Measurements from ENCODE around the gene ATP6AP1. TPM values are rescaled to one million over a fixed set of nuclear protein-coding genes. Genes with fewer than 3 reads are reported as not detected.
"Not testable (repeated sequence)": the region's sequence is repeated elsewhere in the genome, so short reads cannot be mapped to it uniquely, and the experiment has no call there.

The ATP6AP1 gene
- total RNA-seq: 10 to 100 TPM; 38.5 to 39.6 TPM

GRCh38 chrX:154428176-154429171, at the start of gene ATP6AP1:
Gene ATP6AP1, plus strand, starts transcription at chrX:154428677. Its CDS starts 16 bp downstream, at chrX:154428693.
- POLR2A ChIA-PET: interaction anchor here (0.7 to 1.3 kb wide), 4 partner anchors 17 to 90 kb away, joined by 3 to 4 read pairs (median 4); partner anchors contain the start of genes LAGE3, PLXNA3 and TAFAZZIN
- CTCF ChIA-PET: interaction anchor here (0.6 kb wide), 1 partner anchor 305 kb away, joined by 4 read pairs; no protein-coding TSS in a partner anchor

DNA sequence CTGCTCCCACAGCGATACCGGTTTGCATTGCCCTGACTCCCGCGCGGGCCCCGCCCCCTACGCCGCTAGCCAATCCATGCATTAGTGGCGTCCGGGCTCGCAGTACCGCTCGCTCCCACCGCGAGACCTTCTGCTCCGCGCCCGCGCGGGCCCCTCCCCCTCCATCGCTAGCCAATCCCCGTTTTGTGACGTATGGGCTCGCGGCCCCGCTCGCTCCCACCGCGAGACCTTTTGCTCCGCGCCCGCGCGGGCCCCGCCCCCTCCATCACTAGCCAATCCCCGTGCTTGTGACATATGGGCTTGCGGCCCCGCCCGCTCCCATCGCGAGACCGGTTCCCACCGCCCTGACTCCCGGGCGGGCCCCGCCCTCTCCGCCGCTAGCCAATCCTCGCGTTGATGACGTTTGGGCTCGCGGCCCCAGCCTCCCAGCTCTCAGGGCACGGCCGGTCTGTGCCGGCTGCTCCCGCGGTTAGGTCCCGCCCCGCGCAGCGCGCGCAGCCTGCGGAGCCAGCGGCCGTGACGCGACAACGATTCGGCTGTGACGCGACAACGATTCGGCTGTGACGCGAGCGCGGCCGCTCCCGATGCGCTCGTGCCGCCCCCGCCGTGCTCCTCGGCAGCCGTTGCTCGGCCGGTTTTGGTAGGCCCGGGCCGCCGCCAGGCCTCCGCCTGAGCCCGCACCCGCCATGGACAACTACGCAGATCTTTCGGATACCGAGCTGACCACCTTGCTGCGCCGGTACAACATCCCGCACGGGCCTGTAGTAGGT, 49.5 kb upstream of the ATP6AP1 start, which contains the start of gene EMD:
EMD (plus strand) TSS at position 497 of the 770 bp plus-strand sequence; CDS start at position 687, 190 bp downstream.
- POLR2A ChIA-PET: no interaction called here
- CTCF ChIA-PET: no interaction called here

DNA sequence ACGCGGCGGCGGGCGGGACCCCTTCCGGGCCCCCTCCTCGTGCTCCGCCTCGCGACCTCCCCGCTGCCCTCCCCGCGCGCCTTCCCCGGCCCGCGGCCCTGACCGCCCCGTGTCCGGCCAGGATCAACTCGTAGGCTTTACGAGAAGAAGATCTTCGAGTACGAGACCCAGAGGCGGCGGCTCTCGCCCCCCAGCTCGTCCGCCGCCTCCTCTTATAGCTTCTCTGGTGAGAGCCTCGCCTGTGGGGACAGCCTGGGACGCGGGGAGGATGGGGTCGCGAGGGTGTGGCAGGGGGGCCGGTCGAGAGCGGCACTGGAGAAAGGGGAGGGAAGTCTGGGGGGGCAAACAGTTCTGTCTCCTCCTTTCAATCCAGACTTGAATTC, 48.9 kb upstream of the ATP6AP1 start:
- POLR2A ChIA-PET: interaction anchor here (1.2 kb wide), 1 partner anchor 11 kb away, joined by 3 read pairs; no protein-coding TSS in a partner anchor
- CTCF ChIA-PET: no interaction called here

- ChIA-PET CTCF (no interaction called here), POLR2A (interaction anchor here (1.2 kb wide), 1 partner anchor 11 kb away, joined by 3 read pairs; no protein-coding TSS in a partner anchor)
Measured at GRCh38 chrX:154380153-154380552, 48.3 kb upstream of the ATP6AP1 start.

DNA sequence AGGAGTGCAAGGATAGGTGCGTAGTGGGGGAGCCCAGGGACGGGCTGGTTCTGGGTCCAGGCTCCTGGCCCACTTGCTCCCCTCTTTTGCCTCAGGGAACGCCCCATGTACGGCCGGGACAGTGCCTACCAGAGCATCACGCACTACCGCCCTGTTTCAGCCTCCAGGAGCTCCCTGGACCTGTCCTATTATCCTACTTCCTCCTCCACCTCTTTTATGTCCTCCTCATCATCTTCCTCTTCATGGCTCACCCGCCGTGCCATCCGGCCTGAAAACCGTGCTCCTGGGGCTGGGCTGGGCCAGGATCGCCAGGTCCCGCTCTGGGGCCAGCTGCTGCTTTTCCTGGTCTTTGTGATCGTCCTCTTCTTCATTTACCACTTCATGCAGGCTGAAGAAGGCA, 47.7 kb upstream of the ATP6AP1 start:
- ChIA-PET POLR2A (interaction anchor here (1.2 kb wide), 1 partner anchor 12 kb away, joined by 3 read pairs; no protein-coding TSS in a partner anchor), CTCF (no interaction called here)

DNA sequence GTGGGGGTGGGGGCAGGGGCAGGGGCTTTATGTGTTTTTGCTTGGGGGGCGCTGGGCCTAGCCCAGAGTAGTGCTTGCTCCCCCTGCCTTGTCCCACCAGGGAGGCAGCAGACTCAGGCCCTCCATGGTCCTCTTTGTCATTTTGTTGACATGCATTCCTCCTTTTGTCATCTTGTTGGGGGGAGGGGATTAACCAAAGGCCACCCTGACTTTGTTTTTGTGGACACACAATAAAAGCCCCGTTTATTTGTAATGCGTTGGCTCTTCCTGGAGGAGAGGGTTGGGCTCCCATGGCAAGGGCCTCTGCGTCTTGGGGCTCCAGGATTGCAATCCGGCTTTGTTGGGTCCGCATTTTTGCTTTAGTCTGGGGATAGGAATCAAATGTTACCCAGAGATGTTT, 47.2 kb upstream of the ATP6AP1 start:
- ChIA-PET POLR2A (no interaction called here), CTCF (no interaction called here)

- ChIA-PET POLR2A (interaction anchor here (0.6 to 1.4 kb wide), 2 partner anchors 15 to 35 kb away, joined by 3 to 4 read pairs; partner anchors contain the start of gene RPL10), CTCF (interaction anchor here (1.1 kb wide), 1 partner anchor 9 kb away, joined by 6 read pairs; no protein-coding TSS in a partner anchor)
Measured at GRCh38 chrX:154382483-154383069, 45.9 kb upstream of the ATP6AP1 start.

DNA sequence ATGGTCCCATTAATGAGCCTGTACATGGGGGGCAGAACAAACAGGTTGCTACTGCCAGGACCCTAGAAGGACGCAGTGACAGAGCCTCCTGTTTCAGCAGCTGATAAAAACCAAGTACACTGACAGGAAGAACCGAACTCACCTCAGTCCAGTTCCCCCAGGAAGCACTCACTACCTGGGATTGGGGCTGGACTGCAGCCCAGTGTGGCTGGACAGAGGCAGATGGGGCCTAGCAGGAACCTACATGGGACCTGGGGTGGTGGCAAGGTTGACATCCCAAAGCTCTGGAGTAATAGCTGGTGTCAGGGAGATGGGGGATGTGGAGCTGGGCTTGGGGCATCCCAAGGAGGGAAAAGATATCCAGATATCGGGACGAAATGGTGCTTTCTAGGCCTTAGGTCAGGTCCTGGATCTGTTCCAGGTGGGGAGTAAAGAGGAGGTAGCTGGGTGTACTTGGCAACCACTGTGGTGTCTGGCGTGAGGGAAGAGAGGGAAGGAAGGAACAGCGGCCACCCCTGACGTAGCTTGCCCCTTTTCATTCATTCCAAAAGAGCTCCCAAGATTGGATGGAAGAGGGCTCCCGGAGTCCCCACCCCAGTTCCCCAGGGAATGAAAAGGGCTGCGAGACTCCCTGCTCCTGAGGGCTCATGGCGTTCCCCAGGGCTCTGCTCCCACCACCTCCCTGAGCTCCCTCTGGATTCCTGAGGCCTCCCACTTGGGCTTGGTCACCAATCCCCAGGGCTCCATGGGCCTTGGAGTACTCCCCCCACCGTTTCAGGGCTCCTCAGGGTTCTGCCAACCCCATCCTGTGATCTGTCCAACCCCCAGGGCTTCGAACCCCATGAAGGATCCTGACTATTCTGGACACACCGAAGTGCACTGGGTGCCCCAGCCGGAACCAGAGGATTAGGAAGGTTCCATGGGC, 44.9 kb upstream of the ATP6AP1 start:
- POLR2A ChIA-PET: interaction anchor here (1.4 kb wide), 1 partner anchor 14 kb away, joined by 3 read pairs; the partner anchor contains the start of gene RPL10
- CTCF ChIA-PET: interaction anchor here (1.1 kb wide), 1 partner anchor 10 kb away, joined by 6 read pairs; no protein-coding TSS in a partner anchor

DNA sequence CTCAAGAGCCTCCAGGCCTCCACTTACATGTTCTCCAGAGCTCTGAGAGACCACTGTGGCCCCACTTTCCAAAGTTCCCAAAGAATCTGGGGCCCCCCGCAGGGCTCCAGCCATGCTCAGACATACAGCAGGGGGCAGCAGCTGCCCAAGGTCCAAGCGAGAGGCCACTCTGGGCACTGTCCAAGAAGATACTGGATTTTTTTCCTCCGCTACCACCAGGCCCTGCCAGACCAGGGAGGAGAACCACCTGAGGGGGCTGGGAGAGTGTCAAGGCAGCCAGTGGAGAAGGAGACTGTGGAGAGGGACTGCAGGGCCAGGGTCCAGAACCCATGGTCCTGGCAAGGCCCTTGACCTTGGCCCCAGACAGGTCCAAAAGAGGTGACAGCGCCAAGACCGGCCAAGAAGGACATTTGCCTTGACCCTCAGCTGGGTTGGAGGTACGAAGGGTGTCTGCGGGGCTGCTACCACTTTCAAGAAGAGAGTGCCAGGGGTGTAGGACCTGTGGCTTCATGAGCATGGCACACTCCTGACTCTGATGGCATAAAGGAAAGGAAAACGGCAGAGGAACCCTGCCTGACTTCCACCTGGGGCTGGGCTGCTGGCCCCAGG, 44.1 kb upstream of the ATP6AP1 start:
- CTCF ChIA-PET: no interaction called here
- POLR2A ChIA-PET: interaction anchor here (1.4 kb wide), 1 partner anchor 13 kb away, joined by 3 read pairs; the partner anchor contains the start of gene RPL10

GRCh38 chrX:154388094-154388493, 40.4 kb upstream of the ATP6AP1 start:
- CTCF ChIA-PET, POLR2A ChIA-PET: not testable (repeated sequence)

DNA sequence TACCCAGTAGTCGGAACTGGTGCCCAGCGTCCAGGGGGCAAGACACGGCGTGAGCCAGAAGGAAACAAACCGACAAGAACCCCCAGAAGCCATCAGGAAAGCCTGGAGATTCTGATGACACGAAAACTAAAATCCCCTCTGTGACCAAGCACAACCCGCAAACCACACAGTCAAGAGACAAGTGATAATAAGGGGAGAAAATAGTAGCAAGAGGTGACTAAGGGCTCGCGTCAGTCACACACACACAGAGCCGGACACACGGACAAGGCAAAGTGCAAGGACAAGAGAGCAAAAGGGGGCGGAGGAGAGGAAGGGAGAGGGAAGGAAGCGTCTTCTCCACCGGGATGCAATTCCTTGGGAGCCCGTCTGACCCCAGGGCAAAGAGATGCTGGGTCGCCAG, 39.8 kb upstream of the ATP6AP1 start:
- CTCF ChIA-PET, POLR2A ChIA-PET: not testable (repeated sequence)

DNA sequence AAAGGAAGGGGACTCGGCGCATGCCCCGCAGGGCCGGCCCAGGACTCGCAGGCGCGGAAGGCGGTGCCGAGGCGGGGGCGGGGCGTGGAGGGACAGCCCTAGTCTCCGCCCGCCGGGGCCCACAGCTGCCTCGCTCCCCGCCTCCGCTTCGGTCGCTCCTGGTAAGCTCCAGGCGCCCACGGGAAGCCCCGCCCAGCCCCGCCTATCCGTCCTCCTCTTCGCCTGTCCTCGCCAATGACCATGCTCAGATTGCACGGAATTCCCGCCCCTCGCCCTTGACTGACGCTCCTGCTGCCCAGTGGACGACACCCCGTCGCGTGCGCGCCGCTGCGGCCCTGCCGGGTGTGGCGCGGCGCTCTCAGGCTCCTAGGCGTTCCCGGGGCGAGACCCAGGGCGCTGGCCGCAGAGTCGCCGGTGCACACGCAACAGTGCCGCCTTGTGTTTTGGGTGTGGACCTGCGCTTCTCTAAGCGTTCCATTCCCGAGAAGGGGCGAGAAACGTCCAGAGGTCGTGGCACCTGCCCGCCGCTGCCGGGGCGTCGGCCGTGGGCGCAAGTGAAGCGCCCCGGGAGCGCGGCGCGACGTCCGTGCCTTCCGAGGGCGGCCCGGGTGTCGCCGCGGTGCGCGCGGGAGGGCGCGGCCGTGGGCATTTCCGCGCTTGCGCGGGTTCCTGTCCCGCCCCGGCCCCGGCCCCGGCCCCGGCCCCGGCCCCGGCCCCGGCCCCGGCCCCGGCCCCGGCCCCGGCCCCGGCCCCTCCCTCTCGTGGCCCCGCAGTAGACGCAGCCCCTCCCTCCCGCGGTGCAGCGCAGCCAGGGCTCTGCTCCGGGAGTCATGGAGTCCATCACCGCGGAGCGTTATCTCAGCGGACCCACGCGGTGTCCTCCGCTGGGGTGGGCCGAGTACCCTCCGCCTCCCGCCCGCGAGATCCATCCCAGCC, 38.4 kb upstream of the ATP6AP1 start:
- CTCF ChIA-PET: not testable (repeated sequence)

GRCh38 chrX:154396363-154396762, 32.1 kb upstream of the ATP6AP1 start:
- POLR2A ChIA-PET, CTCF ChIA-PET: not testable (repeated sequence)

More for the DNA sequence above, 38.4 kb upstream of the ATP6AP1 start:
- POLR2A ChIA-PET: not testable (repeated sequence)

GRCh38 chrX:154396973-154397887, 31.2 kb upstream of the ATP6AP1 start:
- POLR2A ChIA-PET: interaction anchor here (1.0 to 1.8 kb wide), 5 partner anchors 12 to 425 kb away, joined by 3 to 11 read pairs (median 3); partner anchors contain the start of genes DNASE1L1, FLNA and TMEM187
- CTCF ChIA-PET: interaction anchor here (0.6 to 2.8 kb wide), 4 partner anchors 10 to 26 kb away, joined by 4 to 10 read pairs (median 4); no protein-coding TSS in a partner anchor
